GM10248 (cell line): Measurements from ENCODE around the gene ADISSP.
A peak's percentile ranks its signal among the peaks of the same experiment; 100 is the strongest.

Source experiments
- CTCF ChIA-PET: fragments of 300-600 bp; sonication (Branson Sonifier 250); formaldehyde crosslinking; extraction: SDS; loops from one replicate; lab custom pipeline; 2021; ENCODE audit warnings: antibody characterized with exemption; lab: Yijun Ruan, JAX
- POLR2A ChIA-PET: fragments of 350-650 bp; sonication (Branson Sonifier 250); formaldehyde crosslinking; extraction: SDS; loops from one replicate; lab custom pipeline; 2020; ENCODE audit warnings: antibody characterized with exemption; lab: Yijun Ruan, JAX
- DNase-seq: peaks from one replicate; pipeline ENCODE4 v3.0.0; 2012; ENCODE audit errors: extremely low spot score
- CTCF ChIP-seq: IDR thresholded peaks from 2 replicates; pipeline ENCODE4 v1.5.1; 2012; ENCODE audit warnings: mild to moderate bottlenecking, low read depth; ENCODE audit errors: extremely low read depth, missing control alignments, control extremely low read depth

ADISSP gene

GRCh38 chr20:3714092-3714491, 53.5 kb downstream of the ADISSP start:
- DNase-seq = no peak
- TF ChIP-seq CTCF = no peak
- ChIA-PET CTCF (interaction anchor here (2.3 to 2.7 kb wide), 2 partner anchors 37 to 151 kb away, joined by 9 to 15 read pairs; no protein-coding TSS in a partner anchor), POLR2A (no interaction called here)

GRCh38 chr20:3712279-3712873, 55.2 kb downstream of the ADISSP start, which contains the start of gene SIGLEC1:
Gene SIGLEC1 (minus strand): TSS chr20:3712600. CDS start chr20:3707128, 5,472 bp downstream.
- no peak for DNase-seq
- ChIA-PET CTCF (interaction anchor here (1.0 to 2.7 kb wide), 4 partner anchors 35 to 373 kb away, joined by 3 to 15 read pairs (median 6); no protein-coding TSS in a partner anchor), POLR2A (interaction anchor here (0.6 kb wide), 1 partner anchor 560 kb away, joined by 3 read pairs; no protein-coding TSS in a partner anchor)
- TF ChIP-seq CTCF = no peak

- POLR2A ChIA-PET = no interaction called here
- no peak for TF ChIP-seq CTCF
- CTCF ChIA-PET = interaction anchor here (0.7 to 5.5 kb wide), 38 partner anchors 8 to 494 kb away, joined by 3 to 69 read pairs (median 4); partner anchors contain the start of gene ADISSP
- DNase-seq = no peak
Observed at GRCh38 chr20:3711484-3711941, 56.0 kb downstream of the ADISSP start.

- POLR2A ChIA-PET = no interaction called here
- CTCF ChIA-PET = interaction anchor here (0.6 to 5.5 kb wide), 43 partner anchors 9 to 500 kb away, joined by 3 to 69 read pairs (median 4); partner anchors contain the start of gene ADISSP
- peak; percentile 89 for DNase-seq
- peak; percentile 96 for TF ChIP-seq CTCF
Observed at GRCh38 chr20:3710703-3711483, 56.7 kb downstream of the ADISSP start.

- DNase-seq = no peak
- CTCF ChIA-PET = interaction anchor here (0.6 to 5.5 kb wide), 28 partner anchors 10 to 501 kb away, joined by 3 to 69 read pairs (median 5); partner anchors contain the start of gene ADISSP
- POLR2A ChIA-PET = no interaction called here
- no peak for TF ChIP-seq CTCF
Observed at GRCh38 chr20:3710011-3710466, 57.5 kb downstream of the ADISSP start.

GRCh38 chr20:3707508-3707899, 60.0 kb downstream of the ADISSP start:
- POLR2A ChIA-PET = interaction anchor here (0.6 kb wide), 2 partner anchors 54 to 945 kb away, joined by 3 to 9 read pairs; no protein-coding TSS in a partner anchor
- CTCF ChIA-PET = interaction anchor here (0.9 to 5.5 kb wide), 5 partner anchors 9 to 145 kb away, joined by 3 to 69 read pairs (median 9); no protein-coding TSS in a partner anchor
- DNase-seq = no peak
- TF ChIP-seq CTCF = no peak
